NCI-H146 treated with DMSO at 0.1 percent for 48 hours (cell line): ENCODE measurements around the gene OLFM1.

ENCODE experiments used
- DNase-seq: peaks from one replicate; lab custom pipeline; 2025; ENCODE audit not compliant: unreplicated experiment; lab: John Stamatoyannopoulos, UW

Gene OLFM1

GRCh38 chr9:135076143-135076875 lies 11.2 kb upstream of the OLFM1 start:
- no peak for DNase-seq

GRCh38 chr9:135076876-135077430 lies 10.5 kb upstream of the OLFM1 start:
- no peak for DNase-seq

- no peak for DNase-seq
Observed at GRCh38 chr9:135077497-135078200, 9.8 kb upstream of the OLFM1 start.

- DNase-seq: no peak
Observed at GRCh38 chr9:135078361-135078821, 9.1 kb upstream of the OLFM1 start.

- DNase-seq: no peak
Observed at GRCh38 chr9:135079018-135079417, 8.4 kb upstream of the OLFM1 start.

GRCh38 chr9:135079676-135080075 lies 7.8 kb upstream of the OLFM1 start:
- DNase-seq: no peak

- no peak for DNase-seq
Observed at GRCh38 chr9:135080286-135081263, 6.9 kb upstream of the OLFM1 start.

- DNase-seq: no peak
Observed at GRCh38 chr9:135081264-135081660, 6.2 kb upstream of the OLFM1 start.

GRCh38 chr9:135081731-135082130 lies 5.7 kb upstream of the OLFM1 start:
- DNase-seq: no peak

GRCh38 chr9:135082536-135082935 lies 4.9 kb upstream of the OLFM1 start:
- no peak for DNase-seq

- no peak for DNase-seq
Observed at GRCh38 chr9:135083241-135083810, 4.1 kb upstream of the OLFM1 start.

GRCh38 chr9:135083831-135084230 lies 3.6 kb upstream of the OLFM1 start:
- DNase-seq: no peak

GRCh38 chr9:135084262-135084661 lies 3.2 kb upstream of the OLFM1 start:
- DNase-seq: no peak

GRCh38 chr9:135084881-135085760 lies 2.3 kb upstream of the OLFM1 start:
- no peak for DNase-seq

- DNase-seq: peak; percentile 12
Observed at GRCh38 chr9:135085830-135086546, 1.5 kb upstream of the OLFM1 start.

GRCh38 chr9:135086597-135087488 lies 625 bp upstream of the OLFM1 start:
- DNase-seq: no peak

GRCh38 chr9:135087899-135088347 lies 455 bp downstream of the OLFM1 start:
- no peak for DNase-seq
